Muscle layer of duodenum (tissue), 2 donors: ENCODE results near the gene WBP1.

Source experiments
- H3K27ac ChIP-seq: one replicate; pipeline ENCODE4 v1.7.0; 2013; ENCODE audit warnings: mild to moderate bottlenecking, low read length
- H3K27me3 ChIP-seq: one replicate; pipeline ENCODE4 v1.7.0; 2013; ENCODE audit warnings: low read depth, mild to moderate bottlenecking, control low read depth, low read length
- H3K36me3 ChIP-seq, 2 donors: one replicate each; pipeline ENCODE4 v1.7.0; 2013; ENCODE audit warnings: low read length in 2 of 2, control low read depth in 1 of 2, mild to moderate bottlenecking in 1 of 2; ENCODE audit not compliant: insufficient read depth in 2 of 2, control insufficient read depth in 1 of 2
- H3K4me1 ChIP-seq, 2 donors: one replicate each; pipeline ENCODE4 v1.7.0; 2013; ENCODE audit warnings: low read length in 2 of 2, mild to moderate bottlenecking in 2 of 2, control low read depth in 1 of 2, moderate library complexity in 1 of 2; ENCODE audit not compliant: insufficient read depth in 2 of 2, control insufficient read depth in 1 of 2
- H3K4me3 ChIP-seq, 2 donors: one replicate each; pipeline ENCODE4 v1.7.0; 2013; ENCODE audit warnings: low read length in 2 of 2, low read depth in 1 of 2, mild to moderate bottlenecking in 1 of 2
- H3K9me3 ChIP-seq, 2 donors: one replicate each; pipeline ENCODE4 v1.7.0; 2013; ENCODE audit warnings: low read length in 2 of 2, control low read depth in 1 of 2, mild to moderate bottlenecking in 1 of 2; ENCODE audit not compliant: control insufficient read depth in 1 of 2
- donor health status: healthy.

The WBP1 gene

DNA sequence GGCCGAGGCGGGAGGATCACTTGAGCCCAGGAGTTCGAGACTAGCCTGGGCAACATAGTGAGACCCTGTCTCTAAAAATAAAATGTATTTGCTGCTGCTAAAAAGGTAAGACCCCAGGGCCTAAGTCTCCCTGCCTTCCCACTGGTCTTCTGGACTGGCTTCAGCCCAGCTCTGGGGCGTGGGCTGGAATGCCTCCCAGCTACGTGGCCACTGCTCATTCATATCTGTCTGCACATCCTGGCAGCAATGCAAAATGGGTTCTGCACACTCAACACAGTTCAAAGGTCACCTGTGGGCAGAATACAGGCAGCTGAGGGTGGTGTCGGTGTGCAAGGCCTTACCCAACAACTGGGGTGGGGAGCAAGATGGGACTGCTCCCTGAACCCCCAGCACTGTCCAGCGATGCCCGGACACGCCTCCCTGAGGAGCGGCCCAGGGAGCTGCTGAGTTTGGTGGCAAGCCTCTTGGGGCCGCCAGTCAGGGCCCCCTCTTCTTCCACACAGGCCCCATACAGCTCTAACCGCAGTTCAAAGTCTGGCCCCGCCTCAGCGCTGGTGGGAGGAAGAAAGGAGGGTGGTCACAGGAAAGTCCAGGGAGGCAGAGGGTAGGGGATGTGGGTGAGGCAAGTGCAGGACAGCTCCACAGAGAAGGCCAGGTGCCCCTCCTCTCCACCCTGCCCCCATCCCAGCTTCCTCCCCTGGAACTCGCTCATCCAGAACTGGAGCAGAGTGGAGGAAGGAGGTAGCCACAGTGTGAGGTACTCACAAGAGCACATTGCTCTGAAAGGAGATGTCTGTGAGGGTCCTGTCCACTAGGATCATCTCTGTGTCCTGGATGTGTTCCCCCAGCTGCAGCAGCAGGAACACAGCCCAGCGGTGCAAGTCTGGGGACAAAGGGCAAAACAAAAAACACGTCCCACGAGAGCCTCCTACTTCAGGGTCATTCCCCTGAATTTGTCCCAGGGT lies 28.5 kb upstream of the WBP1 start:
- no peak overlapping the region for H3K27ac ChIP-seq
- no peak overlapping the region for H3K4me3 ChIP-seq
- H3K36me3 ChIP-seq: peaks cover 31 to 70% of the 10 kb centered on the region in 2 donors
- no peaks in the 10 kb centered on the region for H3K4me1 ChIP-seq
- no peaks in the 10 kb centered on the region for H3K9me3 ChIP-seq
- no peaks in the 10 kb centered on the region for H3K27me3 ChIP-seq

DNA sequence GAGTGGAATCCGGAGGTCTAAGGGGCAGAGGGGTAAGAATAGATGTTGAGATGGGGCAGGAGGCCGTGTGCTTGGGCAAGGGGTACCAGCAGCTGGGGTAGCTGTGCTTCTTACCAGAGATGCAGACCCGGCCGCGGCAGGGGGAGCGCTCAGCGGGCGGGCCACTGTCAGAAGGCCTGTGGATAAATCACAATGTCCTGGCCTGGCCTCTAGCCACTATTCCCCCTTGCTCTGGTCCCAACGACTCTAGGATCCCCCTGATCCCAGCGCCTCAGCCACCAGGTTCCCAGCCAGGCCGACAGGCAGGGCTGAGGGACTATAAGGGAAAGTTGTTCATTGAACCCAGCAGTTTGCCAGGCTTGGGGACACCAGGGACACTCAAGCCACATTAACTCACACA lies 27.7 kb upstream of the WBP1 start:
- Histone ChIP-seq H3K27me3 (no peaks in the 10 kb centered on the region), H3K4me1 (no peaks in the 10 kb centered on the region), H3K27ac (no peak overlapping the region), H3K9me3 (no peaks in the 10 kb centered on the region), H3K4me3 (no peak overlapping the region), H3K36me3 (peaks cover 31 to 70% of the 10 kb centered on the region in 2 donors)

- Histone ChIP-seq H3K27ac (no peak overlapping the region), H3K27me3 (no peaks in the 10 kb centered on the region), H3K36me3 (peaks cover 0 to 14% of the 10 kb centered on the region in 2 donors), H3K4me3 (peak overlapping the region in 1 of 2 donors; percentile 11), H3K9me3 (no peaks in the 10 kb centered on the region), H3K4me1 (peaks cover 11 to 44% of the 10 kb centered on the region in 2 donors)
Measured at GRCh38 chr2:74436111-74436805, 22.0 kb upstream of the WBP1 start.

- Histone ChIP-seq H3K27me3 (peaks cover 2% of the 10 kb centered on the region), H3K36me3 (peaks cover 0 to 6% of the 10 kb centered on the region in 2 donors), H3K27ac (no peak overlapping the region), H3K4me1 (peaks cover 11 to 46% of the 10 kb centered on the region in 2 donors), H3K4me3 (peak overlapping the region in 1 of 2 donors; percentile 11), H3K9me3 (no peaks in the 10 kb centered on the region)
Measured at GRCh38 chr2:74436848-74437695, 21.2 kb upstream of the WBP1 start.

DNA sequence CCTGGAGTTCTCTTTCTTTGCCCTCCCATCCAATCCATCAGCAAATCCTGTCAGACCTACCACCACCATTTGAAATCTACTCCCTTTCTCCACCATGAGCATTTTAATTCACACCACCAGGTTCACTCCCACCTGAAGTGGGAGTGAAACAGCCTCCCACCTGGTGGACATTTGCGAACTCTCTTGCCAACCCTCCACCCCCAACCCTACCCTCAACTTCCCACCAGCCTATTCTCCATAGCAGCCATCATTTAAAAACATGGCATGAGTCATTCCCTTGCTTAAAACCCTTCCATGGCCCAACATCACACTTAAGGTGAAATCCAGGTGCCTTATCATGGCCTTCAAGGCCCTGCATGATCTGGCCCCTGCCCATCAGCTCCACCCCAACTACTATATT lies 20.0 kb upstream of the WBP1 start:
- Histone ChIP-seq H3K9me3 (no peaks in the 10 kb centered on the region), H3K36me3 (no peaks in the 10 kb centered on the region), H3K27ac (no peak overlapping the region), H3K27me3 (peaks cover 7% of the 10 kb centered on the region), H3K4me3 (peak overlapping the region; percentile 69 to 70), H3K4me1 (peaks cover 11 to 46% of the 10 kb centered on the region in 2 donors)

DNA sequence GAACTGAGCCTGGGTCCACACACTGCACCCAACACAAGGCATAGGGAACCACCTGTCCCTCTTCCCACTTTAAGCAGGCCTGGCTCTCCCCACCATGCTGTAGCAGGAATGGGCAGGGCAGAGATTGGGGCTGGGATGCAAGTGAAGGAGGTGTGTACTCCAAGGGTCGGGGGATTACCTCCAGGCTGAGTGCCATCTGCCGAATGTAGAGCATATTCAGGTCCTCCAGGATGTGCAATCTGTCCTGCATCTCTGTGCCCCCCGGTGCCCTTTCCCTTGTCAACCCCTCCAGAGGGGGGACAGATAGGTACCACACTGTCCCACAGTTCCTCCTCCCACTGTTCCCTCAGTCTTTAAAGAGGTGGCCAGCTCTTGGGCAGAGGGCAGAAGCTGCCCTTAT lies 18.9 kb upstream of the WBP1 start:
- Histone ChIP-seq H3K27ac (peak overlapping the region; percentile 72), H3K36me3 (no peaks in the 10 kb centered on the region), H3K4me3 (peak overlapping the region; percentile 69 to 70), H3K9me3 (no peaks in the 10 kb centered on the region), H3K27me3 (peaks cover 7% of the 10 kb centered on the region), H3K4me1 (peaks cover 11 to 46% of the 10 kb centered on the region in 2 donors)

DNA sequence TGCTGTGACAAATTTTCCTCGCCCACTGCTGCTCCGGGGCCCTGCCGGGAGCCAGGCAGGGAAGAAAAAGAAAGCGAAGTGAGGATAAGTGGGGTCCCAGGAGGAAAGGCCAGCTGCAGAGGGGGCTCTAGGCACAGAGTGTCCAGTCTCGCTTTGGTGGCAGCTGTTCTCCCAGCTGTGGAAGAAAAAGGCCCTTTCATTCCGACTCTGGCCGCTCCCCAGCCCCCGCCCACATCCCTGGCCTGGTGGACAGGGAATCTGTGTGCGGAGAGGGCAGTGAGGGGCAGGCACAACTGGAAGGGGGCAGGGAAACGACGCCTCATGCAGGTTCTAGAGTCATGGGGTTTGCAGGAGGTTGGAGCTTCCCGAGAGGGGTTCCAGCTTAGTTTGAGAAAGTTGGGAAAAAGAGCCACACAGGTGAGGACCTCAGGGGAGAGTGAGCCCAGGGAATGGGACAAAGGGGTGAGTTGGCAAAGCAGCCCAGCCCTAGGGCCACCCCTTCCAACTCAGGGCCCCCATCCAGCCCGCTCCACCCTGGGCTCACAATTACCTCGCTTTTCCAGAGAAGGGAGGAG lies 18.3 kb upstream of the WBP1 start:
- peaks cover 7% of the 10 kb centered on the region for H3K27me3 ChIP-seq
- H3K4me3 ChIP-seq: peak overlapping the region; percentile 69 to 70
- H3K27ac ChIP-seq: peak overlapping the region; percentile 72
- peaks cover 11 to 46% of the 10 kb centered on the region in 2 donors for H3K4me1 ChIP-seq
- no peaks in the 10 kb centered on the region for H3K9me3 ChIP-seq
- H3K36me3 ChIP-seq: no peaks in the 10 kb centered on the region

- Histone ChIP-seq H3K36me3 (no peaks in the 10 kb centered on the region), H3K4me3 (peak overlapping the region; percentile 69 to 70), H3K27ac (peak overlapping the region; percentile 91), H3K4me1 (peaks cover 11 to 46% of the 10 kb centered on the region in 2 donors), H3K9me3 (no peaks in the 10 kb centered on the region), H3K27me3 (peaks cover 7% of the 10 kb centered on the region)
Measured at GRCh38 chr2:74440378-74441169, 17.7 kb upstream of the WBP1 start.

- H3K9me3 ChIP-seq: no peaks in the 10 kb centered on the region
- peak overlapping the region; percentile 69 to 70 for H3K4me3 ChIP-seq
- no peaks in the 10 kb centered on the region for H3K36me3 ChIP-seq
- H3K27me3 ChIP-seq: peaks cover 7% of the 10 kb centered on the region
- peaks cover 11 to 45% of the 10 kb centered on the region in 2 donors for H3K4me1 ChIP-seq
- H3K27ac ChIP-seq: peak overlapping the region; percentile 91
Measured at GRCh38 chr2:74441170-74441689, 17.0 kb upstream of the WBP1 start.
